Ovary (tissue), 3 donors: ENCODE measurements around the gene NEBL.

Source experiments
- CTCF ChIP-seq, 3 donors: fragments of 450-650 bp in 2 of 3; fragments of 200-600 bp in 1 of 3; IDR thresholded peaks; one replicate each; pipeline versions ENCODE4 v1.5.1 to v1.8.0; 2016 to 2022; ENCODE audit warnings: antibody characterized with exemption in 3 of 3, mild to moderate bottlenecking in 1 of 3
- EP300 ChIP-seq: sonication (generic); formaldehyde crosslinking; IDR thresholded peaks from one replicate; pipeline ENCODE4 v1.6.1; 2017; ENCODE audit warnings: antibody characterized with exemption
- POLR2A ChIP-seq: fragments of 450-650 bp; IDR thresholded peaks from one replicate; pipeline ENCODE4 v1.6.1; 2017; ENCODE audit warnings: antibody characterized with exemption, mild to moderate bottlenecking, moderate library complexity
- donor health status: DM: no; HTN: no; CAD: no.

GRCh38 chr10:20846263-20846662 is 50.8 kb downstream of the NEBL start:
- TF ChIP-seq CTCF (IDR thresholded peaks at IDR 0.05) (no peak), POLR2A (no peak), EP300 (no peak)
